SJCRH30 (cell line): Measurements from ENCODE around the gene AMPH. TPM values are rescaled to one million over a fixed set of nuclear protein-coding genes. Genes with fewer than 3 reads are reported as not detected.

Source experiments
- DNase-seq, 2 experiments: peaks; one replicate each; pipeline ENCODE4 v3.0.0-alpha.2; 2015 to 2020
- H3K27ac ChIP-seq: fragments of 250-450 bp; sonication (Bioruptor Pico); 2 replicates; pipeline ENCODE4 v1.5.1; 2020; ENCODE audit warnings: mild to moderate bottlenecking, moderate library complexity
- H3K27me3 ChIP-seq: fragments of 250-450 bp; sonication (Bioruptor Pico); 2 replicates; pipeline ENCODE4 v1.5.1; 2020; ENCODE audit warnings: mild to moderate bottlenecking, moderate library complexity
- H3K36me3 ChIP-seq: fragments of 250-450 bp; sonication (Bioruptor Pico); 2 replicates; pipeline ENCODE4 v1.5.1; 2020; ENCODE audit warnings: mild to moderate bottlenecking, moderate library complexity
- H3K4me1 ChIP-seq: fragments of 250-450 bp; sonication (Bioruptor Pico); 2 replicates; pipeline ENCODE4 v1.5.1; 2020; ENCODE audit warnings: mild to moderate bottlenecking, moderate library complexity
- H3K4me3 ChIP-seq: fragments of 250-450 bp; sonication (Bioruptor Pico); 2 replicates; pipeline ENCODE4 v1.5.1; 2020; ENCODE audit warnings: mild to moderate bottlenecking, moderate library complexity
- H3K9me3 ChIP-seq: fragments of 250-450 bp; sonication (Bioruptor Pico); replicated peaks from 2 replicates; pipeline ENCODE4 v1.5.1; 2020; ENCODE audit warnings: mild to moderate bottlenecking, moderate library complexity
- total RNA-seq: library from RNA; depleted of rRNA; stranded (reverse); fragments of >200 nt; shearing (Covaris generic); gene quantifications from 2 replicates; pipeline ENCODE4 v1.2.3, GENCODE V29; 2014

The AMPH gene
- total RNA-seq, 1 experiment from 2014 or later, result not detected

DNA sequence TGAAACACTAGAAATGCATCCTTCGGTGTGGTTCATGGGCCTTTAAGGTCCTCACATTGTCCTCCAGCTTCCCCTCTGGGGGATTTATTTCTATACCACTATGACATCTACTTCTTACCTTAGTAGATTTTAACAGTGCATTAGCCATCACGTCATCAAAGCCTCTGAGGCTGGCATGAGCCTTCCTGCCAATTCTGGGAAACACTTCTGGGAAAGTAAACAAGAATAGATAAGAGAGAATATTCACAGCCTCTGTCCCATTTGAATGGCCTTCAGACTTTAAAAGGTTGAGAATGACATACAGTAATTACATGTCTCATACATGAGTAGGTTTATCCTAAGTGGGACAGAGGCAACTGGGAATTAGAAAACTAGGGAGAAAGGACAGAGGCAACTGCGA, 89.7 kb downstream of the AMPH start:
- no peaks in the 10 kb centered on the region for H3K36me3 ChIP-seq
- no peak overlapping the region for H3K27ac ChIP-seq
- no peaks in the 10 kb centered on the region for H3K4me1 ChIP-seq
- H3K9me3 ChIP-seq, result no peaks in the 10 kb centered on the region
- no peak overlapping the region for H3K4me3 ChIP-seq
- H3K27me3 ChIP-seq, result peaks cover 2% of the 10 kb centered on the region; the same call in 1 of the 2 replicates
- DNase-seq, result no peak

DNA sequence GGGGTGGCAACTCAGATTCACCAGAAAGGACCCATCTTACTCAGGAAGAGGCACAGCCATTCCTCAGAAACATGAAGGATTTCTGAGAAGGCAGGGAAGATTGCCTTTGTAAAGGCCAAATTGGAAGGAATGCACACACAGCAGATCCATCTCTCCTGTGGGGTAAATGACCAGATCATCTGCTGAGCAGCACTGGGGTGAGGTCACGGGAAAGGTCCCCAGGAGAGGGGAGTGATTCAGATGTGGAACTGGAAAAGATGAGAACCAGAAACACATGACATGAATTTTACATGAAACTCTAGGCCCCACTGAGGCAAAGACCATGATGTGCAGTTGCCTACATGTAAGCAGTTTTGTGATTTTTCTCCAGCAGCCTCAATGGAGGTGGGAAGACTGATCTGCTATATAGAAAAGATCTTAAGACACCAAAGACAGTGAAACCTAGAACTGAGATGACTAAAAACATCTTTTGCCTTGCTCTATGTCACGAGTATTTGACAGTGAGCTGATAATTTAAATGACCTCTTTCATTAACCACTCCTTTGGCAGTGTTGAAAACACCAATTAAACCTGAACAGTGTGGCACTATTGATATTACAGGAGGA, 91.6 kb downstream of the AMPH start:
- peaks cover 2% of the 10 kb centered on the region; the same call in 1 of the 2 replicates for H3K27me3 ChIP-seq
- H3K4me1 ChIP-seq, result no peaks in the 10 kb centered on the region
- no peaks in the 10 kb centered on the region for H3K36me3 ChIP-seq
- H3K4me3 ChIP-seq, result no peak overlapping the region
- no peak for DNase-seq
- no peak overlapping the region for H3K27ac ChIP-seq
- H3K9me3 ChIP-seq, result no peaks in the 10 kb centered on the region

DNA sequence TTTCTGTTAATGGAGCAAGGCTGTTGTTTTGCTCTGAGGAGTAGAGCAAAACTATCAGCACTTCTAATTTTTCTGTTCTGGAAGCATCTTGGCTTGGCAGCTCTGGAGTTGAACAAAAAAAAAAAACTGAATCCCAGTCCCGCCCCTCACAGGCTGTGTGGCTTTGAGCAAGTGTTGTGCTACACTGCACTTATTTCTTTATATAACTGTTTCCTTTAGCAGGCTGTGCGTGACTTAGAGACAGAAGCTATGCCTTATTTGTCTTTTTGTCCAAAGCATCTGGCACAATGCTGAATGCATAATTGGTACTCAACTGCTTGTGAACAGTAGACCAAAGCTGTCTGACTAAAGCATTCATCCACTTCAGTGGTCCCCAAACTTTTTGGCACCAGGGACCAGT, 96.1 kb downstream of the AMPH start:
- no peak overlapping the region for H3K4me3 ChIP-seq
- H3K4me1 ChIP-seq, result no peaks in the 10 kb centered on the region
- no peaks in the 10 kb centered on the region for H3K9me3 ChIP-seq
- no peak overlapping the region for H3K27ac ChIP-seq
- no peaks in the 10 kb centered on the region for H3K36me3 ChIP-seq
- H3K27me3 ChIP-seq, result no peaks in the 10 kb centered on the region
- DNase-seq, result no peak

DNA sequence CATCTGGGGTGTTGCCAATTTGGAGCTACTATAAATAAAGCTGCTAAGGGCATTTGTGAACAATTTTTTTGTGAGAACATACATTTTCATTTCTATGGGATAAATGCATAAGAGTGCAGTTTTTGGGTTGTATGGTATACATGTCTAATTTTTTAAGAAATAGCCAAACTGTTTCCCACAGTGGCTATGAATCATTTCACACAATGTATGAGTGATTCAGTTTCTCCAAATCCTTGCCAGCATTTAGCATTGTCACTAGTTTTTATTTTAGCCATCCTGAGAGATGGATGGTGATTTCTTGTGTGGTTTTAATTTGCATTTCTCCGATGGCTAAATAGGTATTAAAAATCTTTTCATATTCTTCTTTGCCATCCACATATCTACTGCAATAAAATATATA, 105.3 kb downstream of the AMPH start:
- H3K4me3 ChIP-seq, result no peak overlapping the region
- no peaks in the 10 kb centered on the region for H3K9me3 ChIP-seq
- H3K4me1 ChIP-seq, result no peaks in the 10 kb centered on the region; the same call in 1 of the 2 replicates
- H3K36me3 ChIP-seq, result no peaks in the 10 kb centered on the region
- H3K27me3 ChIP-seq, result no peaks in the 10 kb centered on the region
- no peak overlapping the region for H3K27ac ChIP-seq
- no peak for DNase-seq

DNA sequence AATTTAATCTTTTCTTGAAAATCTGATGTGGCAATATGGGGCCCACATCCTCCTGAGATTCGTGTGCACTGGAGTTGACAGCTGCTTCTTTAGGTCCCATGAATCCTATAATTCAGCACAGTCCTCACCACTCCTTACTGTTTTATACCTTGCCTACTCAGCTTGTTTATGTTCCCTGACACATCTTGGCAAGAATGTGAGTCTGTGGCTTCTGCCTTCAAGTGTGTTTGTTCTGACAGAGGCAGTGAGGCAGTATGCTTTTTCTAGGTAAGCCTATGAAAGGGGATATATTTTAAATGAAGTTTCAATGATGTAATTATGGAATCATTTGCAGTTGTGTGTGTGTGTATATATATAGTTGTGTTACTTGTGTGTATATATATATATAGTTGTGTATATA, 106.4 kb downstream of the AMPH start:
- H3K4me3 ChIP-seq, result no peak overlapping the region
- H3K36me3 ChIP-seq, result no peaks in the 10 kb centered on the region
- H3K27ac ChIP-seq, result no peak overlapping the region
- no peaks in the 10 kb centered on the region for H3K27me3 ChIP-seq
- H3K9me3 ChIP-seq, result no peaks in the 10 kb centered on the region
- H3K4me1 ChIP-seq, result no peaks in the 10 kb centered on the region; the same call in 1 of the 2 replicates
- no peak for DNase-seq

DNA sequence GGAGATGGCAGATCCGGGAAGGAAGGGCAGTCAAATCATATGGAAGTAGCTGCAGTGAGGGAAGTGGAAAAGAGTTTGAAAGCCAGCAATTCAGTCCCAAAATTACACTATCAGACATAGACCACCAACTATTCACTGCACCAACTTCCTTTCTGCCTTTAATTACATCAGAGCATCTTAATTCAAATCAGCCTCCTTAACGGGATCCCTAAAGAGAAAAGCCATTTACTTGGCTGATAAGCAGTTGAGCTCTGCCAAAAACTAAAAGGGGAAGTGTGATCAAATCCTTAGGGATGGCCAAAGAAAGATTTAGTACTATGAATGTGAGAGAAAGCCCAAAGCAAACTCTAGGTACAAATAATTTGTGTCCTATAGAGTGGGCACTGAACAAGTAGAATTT, 110.4 kb downstream of the AMPH start:
- Histone ChIP-seq H3K27me3 (no peaks in the 10 kb centered on the region), H3K4me3 (no peak overlapping the region), H3K4me1 (no peaks in the 10 kb centered on the region), H3K27ac (no peak overlapping the region), H3K9me3 (no peaks in the 10 kb centered on the region), H3K36me3 (no peaks in the 10 kb centered on the region)
- no peak for DNase-seq

DNA sequence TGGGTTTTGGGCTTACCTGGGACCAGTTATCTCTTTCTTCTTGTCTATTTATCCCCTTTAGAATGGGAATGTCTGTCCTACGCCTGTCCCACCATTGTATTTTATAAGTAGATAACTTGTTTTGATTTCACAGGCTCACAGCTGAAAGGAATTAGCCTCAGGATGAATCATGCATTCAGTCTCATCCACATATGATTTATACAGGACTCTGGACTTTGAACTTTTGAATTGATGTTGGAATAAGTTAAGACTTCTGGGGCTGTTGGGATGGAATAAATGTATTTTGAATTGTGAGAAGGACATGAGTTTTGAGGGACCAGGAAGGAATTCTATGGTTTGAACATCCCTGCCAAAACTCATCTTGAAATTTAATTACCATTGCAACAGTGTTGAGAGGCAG, 112.6 kb downstream of the AMPH start:
- H3K4me3 ChIP-seq, result no peak overlapping the region
- no peaks in the 10 kb centered on the region for H3K36me3 ChIP-seq
- no peaks in the 10 kb centered on the region for H3K9me3 ChIP-seq
- H3K4me1 ChIP-seq, result no peaks in the 10 kb centered on the region
- DNase-seq, result no peak
- H3K27me3 ChIP-seq, result no peaks in the 10 kb centered on the region
- no peak overlapping the region for H3K27ac ChIP-seq

DNA sequence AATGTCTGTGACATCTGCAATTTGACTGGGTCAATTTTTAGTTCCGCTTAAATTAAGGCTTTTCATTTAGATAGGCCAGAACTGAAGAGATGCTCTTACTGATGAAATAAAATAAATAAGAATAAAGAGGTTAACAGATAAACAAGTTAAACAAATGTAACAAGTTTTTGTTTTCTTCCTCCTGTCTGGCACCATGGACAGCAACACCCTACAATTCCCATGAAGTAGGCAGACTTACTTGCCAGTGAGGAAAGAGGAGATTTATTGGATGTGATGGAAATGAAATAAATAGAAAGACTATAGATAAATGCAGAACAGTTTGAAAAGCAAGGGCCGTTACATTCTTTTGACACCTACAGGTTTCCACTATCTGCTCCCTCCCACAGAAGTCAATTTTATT, 118.5 kb downstream of the AMPH start:
- Histone ChIP-seq H3K4me3 (no peak overlapping the region), H3K4me1 (no peaks in the 10 kb centered on the region), H3K9me3 (no peaks in the 10 kb centered on the region), H3K36me3 (no peaks in the 10 kb centered on the region), H3K27ac (no peak overlapping the region), H3K27me3 (no peaks in the 10 kb centered on the region; the same call in 1 of the 2 replicates)
- no peak for DNase-seq

DNA sequence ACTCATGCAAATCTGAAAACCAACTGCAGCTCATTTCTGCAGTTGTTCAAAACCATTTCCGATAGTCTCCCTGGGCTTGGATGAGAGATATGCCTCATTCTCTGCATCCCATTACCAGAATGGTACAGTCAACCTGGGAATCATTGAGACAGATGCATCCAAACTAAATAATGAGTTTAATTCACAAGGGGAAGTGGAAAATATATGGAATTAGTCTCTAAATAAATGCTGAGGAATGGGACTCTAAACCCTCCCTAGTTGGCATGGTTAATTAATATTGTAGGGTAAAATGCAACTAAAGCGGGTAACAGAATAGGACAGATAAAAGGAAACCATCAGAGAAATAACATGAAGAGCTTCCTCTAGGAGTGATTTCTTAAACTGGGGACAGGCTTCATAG, 118.9 kb downstream of the AMPH start:
- Histone ChIP-seq H3K9me3 (no peaks in the 10 kb centered on the region), H3K36me3 (no peaks in the 10 kb centered on the region), H3K4me3 (no peak overlapping the region), H3K4me1 (no peaks in the 10 kb centered on the region), H3K27ac (no peak overlapping the region), H3K27me3 (no peaks in the 10 kb centered on the region; the same call in 1 of the 2 replicates)
- no peak for DNase-seq

DNA sequence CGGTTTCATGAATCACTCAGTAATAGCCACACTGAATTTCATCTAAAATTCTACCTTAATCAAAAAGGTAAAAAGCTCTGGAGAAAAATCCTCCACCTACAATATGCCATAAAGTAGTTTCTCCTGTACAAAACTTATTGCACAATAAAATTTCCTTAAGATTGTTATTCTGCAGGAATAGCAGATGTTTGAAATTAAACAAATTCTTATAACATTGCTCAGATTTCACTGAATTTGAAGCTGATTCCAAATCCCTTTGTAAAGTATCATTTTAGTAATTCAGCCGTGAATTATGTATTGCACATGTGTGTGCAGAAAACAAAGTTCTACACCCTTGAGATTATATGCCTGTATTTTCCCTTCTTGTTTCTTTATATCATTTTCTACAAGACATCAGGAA, 123.8 kb downstream of the AMPH start:
- no peaks in the 10 kb centered on the region for H3K9me3 ChIP-seq
- H3K4me1 ChIP-seq, result no peaks in the 10 kb centered on the region
- no peak overlapping the region for H3K4me3 ChIP-seq
- no peaks in the 10 kb centered on the region; the same call in 1 of the 2 replicates for H3K27me3 ChIP-seq
- no peaks in the 10 kb centered on the region for H3K36me3 ChIP-seq
- no peak overlapping the region for H3K27ac ChIP-seq
- DNase-seq, result no peak

DNA sequence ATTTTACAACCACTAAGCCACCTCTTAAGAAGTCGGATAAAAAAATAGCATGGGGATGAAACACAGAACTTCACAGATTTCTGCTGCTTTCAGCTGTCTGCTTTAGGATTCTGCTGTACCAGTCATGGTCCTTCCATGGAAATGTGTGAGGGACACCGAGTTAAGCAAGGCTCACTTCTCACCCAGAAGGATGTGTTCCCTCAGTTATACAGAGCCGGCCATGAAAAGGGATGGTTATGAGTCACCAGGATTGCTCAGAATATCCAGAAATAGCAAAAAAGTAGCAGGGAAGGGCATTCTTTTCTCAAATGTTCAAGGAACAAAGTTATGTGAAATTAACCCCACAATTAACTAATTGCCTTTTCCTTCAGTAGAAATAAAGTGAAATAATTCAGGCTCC, 124.4 kb downstream of the AMPH start:
- Histone ChIP-seq H3K9me3 (no peaks in the 10 kb centered on the region), H3K4me3 (no peak overlapping the region), H3K36me3 (no peaks in the 10 kb centered on the region), H3K27me3 (no peaks in the 10 kb centered on the region; the same call in 1 of the 2 replicates), H3K4me1 (no peaks in the 10 kb centered on the region), H3K27ac (no peak overlapping the region)
- no peak for DNase-seq

DNA sequence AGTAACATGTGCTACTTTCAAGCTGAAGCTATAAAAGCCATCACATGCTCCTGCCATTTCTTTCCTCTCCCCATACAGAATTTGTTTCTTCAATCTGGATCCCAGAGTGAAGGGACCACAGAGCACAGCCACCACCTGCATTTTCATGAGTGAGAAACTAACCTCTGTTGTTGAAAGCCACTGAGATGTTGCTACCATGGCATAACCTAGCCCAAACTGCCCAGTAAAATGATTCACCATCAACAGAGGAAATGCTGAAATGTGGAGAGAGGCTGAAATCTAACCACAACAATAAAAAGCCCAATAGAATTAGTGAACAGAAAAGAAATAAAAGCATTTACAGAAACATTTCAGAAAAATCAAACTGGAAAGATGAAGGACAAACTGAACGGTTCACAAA, 125.2 kb downstream of the AMPH start:
- no peak overlapping the region for H3K27ac ChIP-seq
- no peak for DNase-seq
- H3K4me1 ChIP-seq, result no peaks in the 10 kb centered on the region
- H3K36me3 ChIP-seq, result no peaks in the 10 kb centered on the region
- H3K27me3 ChIP-seq, result no peaks in the 10 kb centered on the region; the same call in 1 of the 2 replicates
- no peaks in the 10 kb centered on the region for H3K9me3 ChIP-seq
- H3K4me3 ChIP-seq, result no peak overlapping the region

DNA sequence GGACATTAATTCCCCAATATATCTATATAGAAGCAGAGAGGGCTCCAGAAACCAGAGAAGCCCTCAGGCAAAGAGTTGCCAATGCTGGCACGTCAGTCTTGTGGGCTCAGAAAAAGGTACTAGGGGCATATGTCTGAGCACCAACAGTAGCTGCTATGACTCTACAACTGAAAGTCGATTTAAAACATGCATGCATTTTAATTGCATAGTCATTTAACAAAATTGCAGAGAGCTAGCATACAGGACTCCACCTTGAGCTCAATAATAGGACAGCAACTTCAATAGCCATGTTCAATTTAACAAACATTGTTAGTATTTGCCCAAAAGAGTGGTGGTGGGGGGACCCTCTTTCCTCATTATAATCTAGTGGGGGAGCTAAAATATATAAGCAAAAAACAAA, 126.5 kb downstream of the AMPH start:
- Histone ChIP-seq H3K4me1 (no peaks in the 10 kb centered on the region), H3K9me3 (no peaks in the 10 kb centered on the region), H3K27me3 (no peaks in the 10 kb centered on the region; the same call in 1 of the 2 replicates), H3K36me3 (no peaks in the 10 kb centered on the region), H3K27ac (no peak overlapping the region), H3K4me3 (no peak overlapping the region)
- DNase-seq, result no peak

DNA sequence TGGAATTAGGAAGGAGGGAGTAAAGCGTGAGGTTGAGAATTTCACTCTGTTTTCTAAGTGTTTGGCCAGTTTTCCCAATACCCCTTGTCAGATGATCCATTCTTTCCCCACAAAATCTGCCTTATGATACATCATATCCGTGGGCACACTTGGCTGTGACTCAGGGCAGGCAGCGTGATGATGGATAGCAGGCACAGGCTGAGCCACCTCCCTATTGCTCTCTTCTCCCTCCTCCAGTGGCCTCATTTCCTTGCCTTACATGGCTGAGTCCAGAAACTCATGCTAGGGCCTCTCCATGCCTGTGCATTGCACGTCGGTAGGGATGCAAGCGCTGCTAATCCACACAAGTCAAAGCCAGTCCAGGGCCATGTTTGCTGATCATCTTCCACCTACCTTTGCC, 128.3 kb downstream of the AMPH start:
- Histone ChIP-seq H3K9me3 (no peaks in the 10 kb centered on the region), H3K36me3 (no peaks in the 10 kb centered on the region), H3K4me1 (no peaks in the 10 kb centered on the region), H3K4me3 (no peak overlapping the region), H3K27ac (no peak overlapping the region), H3K27me3 (no peaks in the 10 kb centered on the region; the same call in 1 of the 2 replicates)
- DNase-seq, result no peak

DNA sequence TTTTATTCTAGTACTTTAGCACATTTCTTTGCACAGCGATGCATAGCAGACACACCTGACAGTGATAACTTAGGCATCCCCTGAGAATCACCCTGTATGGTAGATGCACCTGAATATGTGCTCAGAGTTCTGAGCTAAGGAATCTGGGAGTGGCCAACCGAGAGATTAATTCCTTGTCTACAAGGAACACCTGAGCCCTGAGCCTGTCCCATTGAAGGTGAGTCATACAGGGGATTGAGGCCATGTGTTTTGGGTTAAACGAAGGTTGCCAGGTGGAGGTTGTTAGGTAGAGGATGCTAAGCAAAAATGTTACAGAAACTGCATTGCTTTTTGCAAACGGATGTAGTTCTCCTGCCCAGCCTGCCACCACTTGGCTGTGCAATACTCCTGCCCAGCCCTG, 128.9 kb downstream of the AMPH start:
- H3K4me1 ChIP-seq, result no peaks in the 10 kb centered on the region
- no peaks in the 10 kb centered on the region for H3K9me3 ChIP-seq
- H3K36me3 ChIP-seq, result no peaks in the 10 kb centered on the region
- H3K27me3 ChIP-seq, result no peaks in the 10 kb centered on the region; the same call in 1 of the 2 replicates
- H3K4me3 ChIP-seq, result no peak overlapping the region
- no peak overlapping the region for H3K27ac ChIP-seq
- no peak for DNase-seq

DNA sequence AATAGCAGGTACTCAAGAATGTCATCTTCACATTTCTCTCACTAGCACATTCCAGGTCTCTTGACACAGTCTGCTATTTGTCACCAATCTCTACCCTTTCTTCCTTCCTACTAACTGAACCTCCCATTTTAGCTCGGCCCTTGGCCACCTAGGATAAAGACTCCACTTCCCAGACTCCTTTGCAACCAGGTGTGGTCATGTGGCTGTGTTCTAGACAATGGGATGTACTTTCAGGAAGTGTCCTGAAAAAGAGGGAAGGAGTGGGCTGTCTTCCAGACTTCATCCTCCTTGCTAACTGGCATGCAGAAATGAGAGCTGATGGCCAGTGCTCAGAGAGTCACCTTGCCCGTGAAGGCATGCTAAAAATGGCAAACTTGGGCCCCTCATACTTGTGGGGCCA, 139.2 kb downstream of the AMPH start:
- Histone ChIP-seq H3K4me1 (no peaks in the 10 kb centered on the region), H3K36me3 (no peaks in the 10 kb centered on the region), H3K27ac (no peak overlapping the region), H3K4me3 (no peak overlapping the region), H3K27me3 (no peaks in the 10 kb centered on the region; the same call in 1 of the 2 replicates), H3K9me3 (no peaks in the 10 kb centered on the region)
- no peak for DNase-seq
